ENCODE results near the gene COL4A2.

The COL4A2 gene

GRCh38 chr13:110278859-110279258, 28.2 kb upstream of the COL4A2 start:
- TF ChIP-seq POLR2A (IDR thresholded peaks at IDR 0.05; ENCODE audit: low read depth, low read length), result no peak
- DNase-seq (ENCODE audit: insufficient read length, low spot score), result no peak
- FAIRE-seq, result peak; percentile 53

GRCh38 chr13:110279684-110280083, 27.4 kb upstream of the COL4A2 start:
- DNase-seq (ENCODE audit: insufficient read length, low spot score) (no peak), FAIRE-seq (no peak)
- no peak for TF ChIP-seq POLR2A (IDR thresholded peaks at IDR 0.05; ENCODE audit: low read depth, low read length)

GRCh38 chr13:110280231-110280813, 26.8 kb upstream of the COL4A2 start:
- TF ChIP-seq POLR2A (IDR thresholded peaks at IDR 0.05; ENCODE audit: low read depth, low read length), result no peak
- no peak for DNase-seq (ENCODE audit: insufficient read length, low spot score)
- FAIRE-seq, result peak; percentile 48

- TF ChIP-seq POLR2A (IDR thresholded peaks at IDR 0.05; ENCODE audit: low read depth, low read length), result no peak
- FAIRE-seq (peak; percentile 6), DNase-seq (ENCODE audit: insufficient read length, low spot score) (no peak)
These were observed 25.9 kb upstream of the COL4A2 start for GRCh38 chr13:110280985-110281688.

- DNase-seq (ENCODE audit: insufficient read length, low spot score), result no peak
- FAIRE-seq, result peak; percentile 72
- no peak for TF ChIP-seq POLR2A (IDR thresholded peaks at IDR 0.05; ENCODE audit: low read depth, low read length)
These were observed 25.3 kb upstream of the COL4A2 start for GRCh38 chr13:110281736-110282135.

- FAIRE-seq (peak; percentile 85), DNase-seq (ENCODE audit: insufficient read length, low spot score) (no peak)
- TF ChIP-seq POLR2A (IDR thresholded peaks at IDR 0.05; ENCODE audit: low read depth, low read length), result no peak
These were observed 24.7 kb upstream of the COL4A2 start for GRCh38 chr13:110282316-110282841.

GRCh38 chr13:110283736-110284517, 23.2 kb upstream of the COL4A2 start:
- TF ChIP-seq POLR2A (IDR thresholded peaks at IDR 0.05; ENCODE audit: low read depth, low read length), result no peak

GRCh38 chr13:110284779-110285484, 22.2 kb upstream of the COL4A2 start:
- no peak for DNase-seq (ENCODE audit: insufficient read length, low spot score)
- peak; percentile 78 for FAIRE-seq
- TF ChIP-seq POLR2A (IDR thresholded peaks at IDR 0.05; ENCODE audit: low read depth, low read length), result no peak

More at GRCh38 chr13:110283736-110284517, 23.2 kb upstream of the COL4A2 start:
- no peak for DNase-seq (ENCODE audit: insufficient read length, low spot score)
- peak; percentile 15 for FAIRE-seq

GRCh38 chr13:110285991-110286832, 20.9 kb upstream of the COL4A2 start:
- FAIRE-seq (no peak), DNase-seq (ENCODE audit: insufficient read length, low spot score) (no peak)
- no peak for TF ChIP-seq POLR2A (IDR thresholded peaks at IDR 0.05; ENCODE audit: low read depth, low read length)

GRCh38 chr13:110286833-110287819, 20.0 kb upstream of the COL4A2 start:
- FAIRE-seq (no peak), DNase-seq (ENCODE audit: insufficient read length, low spot score) (no peak)
- no peak for TF ChIP-seq POLR2A (IDR thresholded peaks at IDR 0.05; ENCODE audit: low read depth, low read length)

- DNase-seq (ENCODE audit: insufficient read length, low spot score), result no peak
- FAIRE-seq, result no peak
- no peak for TF ChIP-seq POLR2A (IDR thresholded peaks at IDR 0.05; ENCODE audit: low read depth, low read length)
These were observed 17.9 kb upstream of the COL4A2 start for GRCh38 chr13:110289174-110289573.

- DNase-seq (ENCODE audit: insufficient read length, low spot score) (no peak), FAIRE-seq (no peak)
- no peak for TF ChIP-seq POLR2A (IDR thresholded peaks at IDR 0.05; ENCODE audit: low read depth, low read length)
These were observed 17.4 kb upstream of the COL4A2 start for GRCh38 chr13:110289661-110290060.
